ENCODE data around the gene STK10. TPM values are rescaled to one million over a fixed set of nuclear protein-coding genes. Genes with fewer than 3 reads are reported as not detected.

The STK10 gene
- total and polyA plus RNA-seq, 2 of the 8 experiments (the other 6 are each of a cell fraction or from before 2014, with no cell fraction given): 10.5 to 21.4 TPM

DNA sequence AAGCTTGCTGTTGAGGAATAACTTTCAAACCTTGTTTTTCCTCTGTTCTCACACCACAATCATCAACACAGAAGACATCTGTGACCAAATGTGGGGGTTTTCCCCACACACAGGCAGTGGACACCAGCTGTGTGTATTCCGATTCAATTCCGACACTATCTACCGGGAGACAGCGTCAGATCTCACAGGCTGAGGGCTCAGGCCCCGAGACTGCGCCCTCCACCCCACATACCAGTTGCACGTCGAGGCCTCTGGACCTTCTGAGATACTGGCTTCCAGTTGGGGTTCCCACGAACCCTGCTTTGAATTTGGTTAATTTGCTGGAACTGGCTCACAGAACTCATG lies 41.3 kb downstream of the STK10 start:
- Histone ChIP-seq H3K23ac (ENCODE audit: insufficient read length) (no peak overlapping the region), H2BK15ac (ENCODE audit: low read length) (no peak overlapping the region), H3K9me3 (ENCODE audit: insufficient read depth in 2 of 2, low read depth in 1 of 2, low read length in 1 of 2) (no peaks in the 10 kb centered on the region), H3K36me3 (ENCODE audit: control insufficient read depth in 2 of 4, insufficient read depth in 4 of 4, low read length in 3 of 4) (no peaks in the 10 kb centered on the region), H2BK120ac (replicated peaks; ENCODE audit: low read depth, low read length) (no peak overlapping the region), H3K27ac (ENCODE audit: low read depth, low read length) (no peak overlapping the region), H3K4ac (replicated peaks; ENCODE audit: insufficient read length, low read depth, low read length) (no peak overlapping the region), H2BK12ac (ENCODE audit: low read depth, low read length) (no peak overlapping the region), H4K8ac (ENCODE audit: extremely low read depth, insufficient read depth, low read length) (no peak overlapping the region), H3K56ac (replicated peaks; ENCODE audit: insufficient read length, low read depth, low read length) (no peak overlapping the region), H3K14ac (ENCODE audit: insufficient read length) (no peak overlapping the region), H3K4me2 (ENCODE audit: insufficient read depth in 1 of 2, low read depth in 2 of 2, low read length in 2 of 2) (no peak overlapping the region), H3K4me1 (replicated peaks in 1 of 4; ENCODE audit: control insufficient read depth in 3 of 4, insufficient read depth in 4 of 4, low read length in 3 of 4) (peaks cover 0 to 8% (median 4%) of the 10 kb centered on the region in 4 experiments; a peak in 5 of 7 replicates), H3K27me3 (replicated peaks in 1 of 4; ENCODE audit: control insufficient read depth in 3 of 4, extremely low read depth in 1 of 4, insufficient read depth in 3 of 4, low read length in 3 of 4) (no peaks in the 10 kb centered on the region), H3K9ac (replicated peaks in 1 of 4; ENCODE audit: extremely low read depth in 1 of 4, low read depth in 3 of 4, low read length in 3 of 4) (no peak overlapping the region), H4K91ac (replicated peaks; ENCODE audit: insufficient read length, low read length) (no peak overlapping the region), H3K79me2 (ENCODE audit: control insufficient read depth in 1 of 2, insufficient read depth in 2 of 2, low read length in 2 of 2) (no peaks in the 10 kb centered on the region), H3K18ac (ENCODE audit: extremely low read depth, low read length) (no peak overlapping the region), H2AFZ (ENCODE audit: low read length) (no peak overlapping the region), H3K79me1 (ENCODE audit: low read depth, low read length) (no peaks in the 10 kb centered on the region; the same call in 1 of the 2 replicates), H2BK5ac (ENCODE audit: low read depth, low read length) (no peak overlapping the region), H4K20me1 (replicated peaks in 1 of 2; ENCODE audit: control insufficient read depth in 1 of 2, insufficient read depth in 2 of 2, low read length in 2 of 2) (peaks cover 4 to 5% of the 10 kb centered on the region in 2 experiments), H2AK5ac (ENCODE audit: low read depth, low read length) (no peak overlapping the region), H3K23me2 (ENCODE audit: low read depth, low read length) (no peaks in the 10 kb centered on the region), H2BK20ac (ENCODE audit: low read length) (no peak overlapping the region), H3K4me3 (ENCODE audit: extremely low read depth in 1 of 4, insufficient read depth in 2 of 4, low read depth in 3 of 4, low read length in 4 of 4) (no peak overlapping the region), H4K5ac (ENCODE audit: insufficient read length, low read depth, low read length) (no peak overlapping the region)
- FAIRE-seq (no peak), DNase-seq (ENCODE audit: low read depth in 1 of 2, low spot score in 2 of 2) (no peak)
- TF ChIP-seq RBBP5 (IDR thresholded peaks at IDR 0.05; ENCODE audit: borderline replicate concordance, low read depth, low read length) (no peak), TAF1 (IDR thresholded peaks at IDR 0.05; ENCODE audit: low read depth, low read length) (no peak), SAP30 (IDR thresholded peaks at IDR 0.05; ENCODE audit: insufficient read depth, insufficient replicate concordance, low read length) (no peak), TBP (IDR thresholded peaks at IDR 0.05; ENCODE audit: low read depth, low read length) (no peak)
- ChIA-PET CTCF (ENCODE audit: partially characterized antibody) (interaction anchor here (1.7 kb wide), 1 partner anchor 23 kb away, joined by 3 read pairs; no protein-coding TSS in a partner anchor), POLR2A (ENCODE audit: partially characterized antibody) (no interaction called here)
- WGBS, 2 experiments (ENCODE audit: extremely low coverage in 1 of 2, insufficient coverage in 1 of 2, insufficient read length in 1 of 2, insufficient replicate concordance in 2 of 2, low coverage in 1 of 2, low lambda C conversion rate in 2 of 2, missing lambda C conversion rate in 1 of 2): 93% methylated on average over 9 of the region's 9 CpGs; no CpG with 5 or more reads in 1 of the 2 experiments

Data from H1 (cell line).